ENCODE measurements around the gene CCDC88C. TPM values are rescaled to one million over a fixed set of nuclear protein-coding genes. Genes with fewer than 3 reads are reported as not detected.
A peak's percentile ranks its signal among the peaks of the same experiment; 100 is the strongest.

CCDC88C gene
- total RNA-seq, 2 experiments from 2014 or later: 83.6 to 87.8 TPM

DNA sequence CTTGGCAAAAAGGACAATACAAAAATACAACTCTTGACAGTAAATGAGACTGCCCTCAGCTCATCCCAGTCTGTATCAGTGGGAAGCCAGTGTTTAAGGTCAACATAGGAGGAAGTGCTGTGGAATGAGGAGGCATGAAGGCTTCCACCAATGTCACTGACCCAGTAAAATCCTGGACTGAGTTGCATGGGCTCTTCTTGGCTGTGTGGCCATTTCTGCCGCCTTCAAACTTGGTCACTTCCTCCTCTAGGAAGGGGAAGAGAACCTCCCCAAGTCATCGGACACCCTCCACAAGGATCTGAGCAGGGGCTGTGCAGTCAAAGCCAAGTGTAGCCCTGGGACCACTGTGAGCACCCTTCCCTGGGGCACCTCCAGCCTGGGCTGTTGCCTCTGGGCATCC is 185.0 kb downstream of the CCDC88C start:
- ATAC-seq (no peak), DNase-seq (no peak)
- intact Hi-C loops (cut with micrococcal nuclease): no loop called here
- peaks cover 10% of the 10 kb centered on the region for H3K9me3 Mint-ChIP-seq
- TF ChIP-seq, protein P1, sequence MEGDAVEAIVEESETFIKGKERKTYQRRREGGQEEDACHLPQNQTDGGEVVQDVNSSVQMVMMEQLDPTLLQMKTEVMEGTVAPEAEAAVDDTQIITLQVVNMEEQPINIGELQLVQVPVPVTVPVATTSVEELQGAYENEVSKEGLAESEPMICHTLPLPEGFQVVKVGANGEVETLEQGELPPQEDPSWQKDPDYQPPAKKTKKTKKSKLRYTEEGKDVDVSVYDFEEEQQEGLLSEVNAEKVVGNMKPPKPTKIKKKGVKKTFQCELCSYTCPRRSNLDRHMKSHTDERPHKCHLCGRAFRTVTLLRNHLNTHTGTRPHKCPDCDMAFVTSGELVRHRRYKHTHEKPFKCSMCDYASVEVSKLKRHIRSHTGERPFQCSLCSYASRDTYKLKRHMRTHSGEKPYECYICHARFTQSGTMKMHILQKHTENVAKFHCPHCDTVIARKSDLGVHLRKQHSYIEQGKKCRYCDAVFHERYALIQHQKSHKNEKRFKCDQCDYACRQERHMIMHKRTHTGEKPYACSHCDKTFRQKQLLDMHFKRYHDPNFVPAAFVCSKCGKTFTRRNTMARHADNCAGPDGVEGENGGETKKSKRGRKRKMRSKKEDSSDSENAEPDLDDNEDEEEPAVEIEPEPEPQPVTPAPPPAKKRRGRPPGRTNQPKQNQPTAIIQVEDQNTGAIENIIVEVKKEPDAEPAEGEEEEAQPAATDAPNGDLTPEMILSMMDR (IDR thresholded peaks at IDR 0.05): no peak
- POLR2A ChIA-PET: interaction anchor here (6.5 kb wide), 1 partner anchor 12 kb away, joined by 62 read pairs; the partner anchor contains the start of gene GPR68
- no peaks in the 10 kb centered on the region for H3K27me3 Mint-ChIP-seq
- H3K36me3 Mint-ChIP-seq (ENCODE audit: low read depth): peaks cover 52% of the 10 kb centered on the region
- peak overlapping the region; percentile 99 for H3K27ac Mint-ChIP-seq
- H3K4me1 Mint-ChIP-seq (ENCODE audit: low read depth): peaks cover 56% of the 10 kb centered on the region
- H3K4me3 Mint-ChIP-seq: no peak overlapping the region
- CTCF ChIA-PET: no interaction called here

DNA sequence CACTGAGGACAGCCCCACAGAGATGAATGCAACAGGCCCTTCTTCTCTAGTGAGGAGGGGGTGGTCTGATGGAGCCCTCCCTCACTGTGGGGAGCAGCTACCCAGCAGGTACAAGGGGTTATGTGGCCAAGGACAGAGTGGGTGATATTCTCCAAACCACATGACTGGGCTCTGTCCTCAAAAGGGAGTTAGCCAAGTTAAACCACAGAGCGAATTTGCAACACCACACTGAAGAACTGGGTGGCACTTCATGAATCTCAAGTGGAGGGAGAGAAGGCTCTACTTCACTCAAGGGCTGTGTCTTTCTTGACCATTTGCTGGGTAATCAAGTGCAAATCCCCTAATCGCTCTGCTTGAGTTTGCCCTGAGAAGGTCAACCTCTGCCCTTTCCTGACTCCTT is 185.6 kb downstream of the CCDC88C start:
- ChIA-PET POLR2A (interaction anchor here (6.5 kb wide), 1 partner anchor 12 kb away, joined by 62 read pairs; the partner anchor contains the start of gene GPR68), CTCF (no interaction called here)
- no peaks in the 10 kb centered on the region for H3K27me3 Mint-ChIP-seq
- TF ChIP-seq, protein P1 (IDR thresholded peaks at IDR 0.05): no peak
- peaks cover 58% of the 10 kb centered on the region for H3K4me1 Mint-ChIP-seq (ENCODE audit: low read depth)
- no peak overlapping the region for H3K4me3 Mint-ChIP-seq
- DNase-seq: no peak
- H3K27ac Mint-ChIP-seq: peak overlapping the region; percentile 99
- peaks cover 51% of the 10 kb centered on the region for H3K36me3 Mint-ChIP-seq (ENCODE audit: low read depth)
- intact Hi-C loops (cut with micrococcal nuclease): no loop called here
- peaks cover 10% of the 10 kb centered on the region for H3K9me3 Mint-ChIP-seq
- ATAC-seq: no peak

DNA sequence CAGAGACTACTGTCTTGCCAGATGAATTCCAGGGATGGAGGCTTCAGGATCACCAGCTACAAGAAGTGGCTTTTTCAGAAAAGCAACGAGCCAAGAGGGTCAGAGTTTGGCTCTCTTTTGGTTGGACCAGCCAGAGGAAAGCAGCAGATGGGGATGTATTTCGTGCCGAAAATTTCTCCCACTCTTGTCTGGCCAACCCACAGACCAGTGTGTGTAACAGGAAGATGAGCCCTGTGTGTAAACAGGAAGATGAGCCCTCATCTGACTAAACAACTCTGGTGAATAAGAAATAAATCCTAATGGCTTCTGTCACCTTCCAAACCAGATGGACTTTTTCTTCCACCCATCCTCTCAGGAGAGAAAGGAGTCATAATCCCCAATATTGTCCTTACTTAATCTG is 186.2 kb downstream of the CCDC88C start:
- Mint-ChIP-seq H3K4me3 (peak overlapping the region; percentile 68), H3K4me1 (ENCODE audit: low read depth) (peaks cover 65% of the 10 kb centered on the region), H3K36me3 (ENCODE audit: low read depth) (peaks cover 53% of the 10 kb centered on the region), H3K27me3 (no peaks in the 10 kb centered on the region), H3K27ac (peak overlapping the region; percentile 99), H3K9me3 (peaks cover 10% of the 10 kb centered on the region)
- DNase-seq: no peak
- ChIA-PET CTCF (no interaction called here), POLR2A (interaction anchor here (2.2 to 6.5 kb wide), 2 partner anchors 13 to 21 kb away, joined by 6 to 62 read pairs; partner anchors contain the start of gene GPR68)
- intact Hi-C loops (cut with micrococcal nuclease): no loop called here
- no peak for ATAC-seq
- TF ChIP-seq, protein P1 (IDR thresholded peaks at IDR 0.05): no peak

DNA sequence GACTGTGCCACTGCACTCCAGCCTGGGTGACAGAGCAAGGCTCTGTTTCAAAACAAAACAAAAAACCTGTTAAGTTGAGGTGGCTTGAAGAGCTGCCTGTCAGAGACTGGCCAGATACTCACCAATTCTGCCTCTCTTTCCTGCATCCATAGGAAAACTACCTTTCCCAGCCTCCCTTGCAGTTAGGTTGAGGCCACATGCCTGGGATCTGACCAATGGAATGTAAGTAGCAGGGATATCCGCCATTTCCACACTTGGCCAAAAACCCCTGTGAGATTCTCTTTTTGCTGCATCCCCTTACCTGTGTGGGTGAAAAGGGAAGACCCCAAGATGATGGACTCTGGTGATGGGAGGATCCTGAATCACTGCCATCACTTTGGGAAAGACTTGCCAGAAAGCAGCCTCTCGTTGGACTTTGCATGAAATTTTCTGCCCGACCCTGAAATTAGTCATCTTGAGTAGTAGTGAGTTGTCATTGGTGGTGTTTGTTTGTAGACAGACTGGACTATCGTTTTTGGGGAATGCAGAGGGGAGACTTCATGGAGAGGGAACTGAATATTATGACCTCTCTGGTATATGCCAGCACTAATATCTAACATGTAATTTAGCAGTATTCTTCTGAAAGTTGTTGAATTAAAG is 187.1 kb downstream of the CCDC88C start:
- Mint-ChIP-seq H3K9me3 (peaks cover 10% of the 10 kb centered on the region), H3K4me1 (ENCODE audit: low read depth) (peaks cover 74% of the 10 kb centered on the region), H3K4me3 (peak overlapping the region; percentile 68), H3K36me3 (ENCODE audit: low read depth) (peaks cover 57% of the 10 kb centered on the region), H3K27me3 (no peaks in the 10 kb centered on the region), H3K27ac (peak overlapping the region; percentile 99)
- ChIA-PET POLR2A (interaction anchor here (1.9 to 6.5 kb wide), 5 partner anchors 14 to 54 kb away, joined by 6 to 274 read pairs (median 13); partner anchors contain the start of gene GPR68), CTCF (interaction anchor here (1.2 to 5.4 kb wide), 2 partner anchors 9 to 13 kb away, joined by 4 to 58 read pairs; partner anchors contain the start of gene GPR68)
- TF ChIP-seq, protein P1 (IDR thresholded peaks at IDR 0.05): no peak
- DNase-seq (peak; percentile 31), ATAC-seq (no peak)
- intact Hi-C loops (cut with micrococcal nuclease): no loop called here

DNA sequence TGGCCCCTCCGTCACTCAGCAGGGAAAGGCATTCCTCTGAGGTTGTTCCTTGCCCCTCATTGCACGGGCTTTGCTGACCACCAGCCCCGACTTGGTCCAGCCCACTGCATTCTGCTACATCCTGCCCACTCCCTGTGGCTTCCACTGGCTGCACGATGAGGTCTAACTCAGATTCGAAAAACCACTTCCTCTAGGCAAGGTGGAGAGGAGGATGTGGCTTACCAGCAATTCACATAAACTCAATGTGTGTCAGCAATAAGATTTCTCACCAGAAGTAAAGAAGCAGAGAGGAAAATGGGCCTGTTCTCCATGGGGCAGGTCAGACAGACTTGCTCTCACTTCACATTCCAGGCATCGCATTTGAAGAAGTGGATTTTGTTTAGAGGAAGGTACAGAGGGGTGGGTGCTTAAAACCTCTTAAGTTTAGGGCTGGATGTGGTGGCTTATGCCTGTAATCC is 187.8 kb downstream of the CCDC88C start:
- H3K27ac Mint-ChIP-seq: peak overlapping the region; percentile 99
- H3K27me3 Mint-ChIP-seq: no peaks in the 10 kb centered on the region
- DNase-seq: peak; percentile 88
- peak overlapping the region; percentile 68 for H3K4me3 Mint-ChIP-seq
- ChIA-PET POLR2A (interaction anchor here (1.1 to 5.5 kb wide), 9 partner anchors 9 to 80 kb away, joined by 3 to 274 read pairs (median 7); partner anchors contain the start of gene GPR68), CTCF (interaction anchor here (1.2 to 5.4 kb wide), 2 partner anchors 9 to 14 kb away, joined by 4 to 58 read pairs; partner anchors contain the start of gene GPR68)
- TF ChIP-seq, protein P1 (IDR thresholded peaks at IDR 0.05): no peak
- peaks cover 81% of the 10 kb centered on the region for H3K4me1 Mint-ChIP-seq (ENCODE audit: low read depth)
- peak; percentile 24 for ATAC-seq
- peaks cover 11% of the 10 kb centered on the region for H3K9me3 Mint-ChIP-seq
- peaks cover 60% of the 10 kb centered on the region for H3K36me3 Mint-ChIP-seq (ENCODE audit: low read depth)
- intact Hi-C loops (cut with micrococcal nuclease): loop anchor here (5.0 kb wide), 3 partner anchors 33 to 188 kb away; partner anchors contain the start of gene CCDC88C

All from activated CD8-positive, alpha-beta T cell treated with anti-CD3 and anti-CD28 coated beads for 36 hours (primary cell).